MCF 10A (cell line): ENCODE data around the gene OOSP1. TPM values are rescaled to one million over a fixed set of nuclear protein-coding genes. Genes with fewer than 3 reads are reported as not detected.

Source experiments
- BruUV-seq: library from RNA; stranded (reverse); fragments of 400-500 nt; replicated peaks from 2 replicates; lab custom pipeline; 2021; lab: Mats Ljungman, UMichigan
- CTCF ChIA-PET: fragments of 300-600 bp; sonication (Branson Sonifier 250); formaldehyde crosslinking; extraction: SDS; loops from one replicate; lab custom pipeline; 2021; ENCODE audit warnings: antibody characterized with exemption, inconsistent platforms; lab: Yijun Ruan, JAX
- POLR2A ChIA-PET: fragments of 300-600, 350-650 bp; sonication (Branson Sonifier 250); formaldehyde crosslinking; extraction: SDS; loops from one replicate; lab custom pipeline; 2020; ENCODE audit warnings: antibody characterized with exemption, inconsistent platforms; lab: Yijun Ruan, JAX
- DNase-seq: peaks from one replicate; pipeline ENCODE4 v3.0.0-alpha.2; 2018; ENCODE audit not compliant: unreplicated experiment
- H3K27ac Mint-ChIP-seq: one replicate; pipeline ENCODE4 v1.8.0; 2022; ENCODE audit warnings: mild to moderate bottlenecking, low read depth, mixed read lengths; ENCODE audit not compliant: unreplicated experiment
- H3K27me3 Mint-ChIP-seq: one replicate; pipeline ENCODE4 v1.8.0; 2022; ENCODE audit warnings: mixed read lengths; ENCODE audit not compliant: insufficient read depth, unreplicated experiment
- H3K36me3 Mint-ChIP-seq: one replicate; pipeline ENCODE4 v1.8.0; 2022; ENCODE audit warnings: mild to moderate bottlenecking, moderate library complexity, mixed read lengths; ENCODE audit not compliant: insufficient read depth, unreplicated experiment
- H3K4me1 Mint-ChIP-seq: one replicate; pipeline ENCODE4 v1.8.0; 2022; ENCODE audit warnings: mixed read lengths; ENCODE audit not compliant: insufficient read depth, unreplicated experiment
- H3K4me3 Mint-ChIP-seq: one replicate; pipeline ENCODE4 v1.8.0; 2022; ENCODE audit warnings: mild to moderate bottlenecking, moderate library complexity, mixed read lengths; ENCODE audit not compliant: unreplicated experiment
- H3K9me3 Mint-ChIP-seq: one replicate; pipeline ENCODE4 v1.8.0; 2022; ENCODE audit warnings: mixed read lengths; ENCODE audit not compliant: unreplicated experiment
- intact Hi-C: fragments of 100-400 bp; cut with micrococcal nuclease; formaldehyde crosslinking; loops from 2 replicates; pipeline ENCODE4 v1.14.1; 2022
- total RNA-seq: library from RNA; stranded (reverse); gene quantifications from 2 replicates; pipeline ENCODE4 v1.2.3, GENCODE V29; 2022
- TF ChIP-seq, protein P1 (sequence below): fragments of 200-600 bp; IDR thresholded peaks from one replicate; pipeline ENCODE4 v1.8.0; 2022; ENCODE audit warnings: antibody characterized with exemption, mild to moderate bottlenecking; ENCODE audit not compliant: unreplicated experiment

Gene OOSP1
- total RNA-seq, 1 experiment from 2014 or later: not detected

DNA sequence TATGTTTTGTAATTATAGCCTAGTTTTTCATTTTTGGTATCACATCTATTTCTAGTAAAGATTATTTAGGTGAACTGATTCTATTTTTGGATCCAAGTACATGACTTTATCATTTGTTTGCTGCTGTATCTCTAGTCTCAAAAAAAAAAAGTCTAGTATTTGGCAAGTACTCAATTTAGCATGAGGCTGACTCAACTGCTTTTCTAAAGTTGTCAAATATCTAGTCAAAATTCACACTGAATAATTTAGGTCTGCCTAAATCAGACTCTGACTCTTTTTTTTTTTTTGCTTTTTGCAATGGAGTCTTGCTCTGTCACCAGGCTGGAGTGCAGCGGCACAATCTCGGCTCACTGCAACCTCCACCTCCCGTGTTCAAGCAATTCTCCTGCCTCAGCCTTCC is 28.0 kb downstream of the OOSP1 start:
- no peak overlapping the region for H3K27ac Mint-ChIP-seq
- peaks cover 10% of the 10 kb centered on the region for H3K27me3 Mint-ChIP-seq
- TF ChIP-seq, protein P1, sequence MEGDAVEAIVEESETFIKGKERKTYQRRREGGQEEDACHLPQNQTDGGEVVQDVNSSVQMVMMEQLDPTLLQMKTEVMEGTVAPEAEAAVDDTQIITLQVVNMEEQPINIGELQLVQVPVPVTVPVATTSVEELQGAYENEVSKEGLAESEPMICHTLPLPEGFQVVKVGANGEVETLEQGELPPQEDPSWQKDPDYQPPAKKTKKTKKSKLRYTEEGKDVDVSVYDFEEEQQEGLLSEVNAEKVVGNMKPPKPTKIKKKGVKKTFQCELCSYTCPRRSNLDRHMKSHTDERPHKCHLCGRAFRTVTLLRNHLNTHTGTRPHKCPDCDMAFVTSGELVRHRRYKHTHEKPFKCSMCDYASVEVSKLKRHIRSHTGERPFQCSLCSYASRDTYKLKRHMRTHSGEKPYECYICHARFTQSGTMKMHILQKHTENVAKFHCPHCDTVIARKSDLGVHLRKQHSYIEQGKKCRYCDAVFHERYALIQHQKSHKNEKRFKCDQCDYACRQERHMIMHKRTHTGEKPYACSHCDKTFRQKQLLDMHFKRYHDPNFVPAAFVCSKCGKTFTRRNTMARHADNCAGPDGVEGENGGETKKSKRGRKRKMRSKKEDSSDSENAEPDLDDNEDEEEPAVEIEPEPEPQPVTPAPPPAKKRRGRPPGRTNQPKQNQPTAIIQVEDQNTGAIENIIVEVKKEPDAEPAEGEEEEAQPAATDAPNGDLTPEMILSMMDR: no peak
- no peaks in the 10 kb centered on the region for H3K36me3 Mint-ChIP-seq
- ChIA-PET POLR2A (no interaction called here), CTCF (no interaction called here)
- no peaks in the 10 kb centered on the region for H3K9me3 Mint-ChIP-seq
- no peak overlapping the region for H3K4me3 Mint-ChIP-seq
- no peak for DNase-seq
- no peaks in the 10 kb centered on the region for H3K4me1 Mint-ChIP-seq
- intact Hi-C loops: no loop called here
- no TSS peak for BruUV-seq

DNA sequence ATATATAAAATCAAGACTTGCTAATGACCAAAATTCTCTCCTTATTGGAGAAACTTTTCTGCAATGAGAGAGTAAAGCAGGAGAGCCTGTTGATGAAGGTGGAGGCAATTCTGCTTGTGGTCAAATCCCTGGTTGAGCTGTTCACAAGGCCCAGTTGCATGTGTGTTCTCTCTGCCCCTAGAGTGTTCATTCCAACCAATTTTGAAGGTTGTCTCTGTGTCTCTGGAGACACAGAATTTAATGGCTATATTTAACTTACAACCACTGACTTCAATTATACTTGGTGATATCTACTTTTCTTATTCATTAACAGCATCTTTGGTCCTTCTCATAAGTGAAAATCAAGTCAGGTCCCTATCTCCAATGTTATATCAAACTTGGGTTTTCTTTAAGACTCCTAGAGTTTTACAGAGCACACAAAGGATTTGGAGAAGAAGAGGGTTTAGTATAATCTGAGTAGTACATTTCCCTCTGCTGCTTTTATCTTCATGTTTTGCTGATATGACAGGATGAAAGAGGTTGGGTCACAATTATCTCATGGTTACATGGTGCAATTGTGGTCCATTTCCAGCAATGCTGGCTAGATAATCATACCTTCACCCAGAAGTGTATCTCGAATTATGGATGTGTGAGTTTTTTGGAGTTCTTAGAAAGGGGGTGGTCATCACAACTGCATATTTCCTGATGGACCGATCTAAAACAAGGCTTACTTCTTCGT is 29.6 kb downstream of the OOSP1 start:
- intact Hi-C loops: no loop called here
- no peak overlapping the region for H3K4me3 Mint-ChIP-seq

DNA sequence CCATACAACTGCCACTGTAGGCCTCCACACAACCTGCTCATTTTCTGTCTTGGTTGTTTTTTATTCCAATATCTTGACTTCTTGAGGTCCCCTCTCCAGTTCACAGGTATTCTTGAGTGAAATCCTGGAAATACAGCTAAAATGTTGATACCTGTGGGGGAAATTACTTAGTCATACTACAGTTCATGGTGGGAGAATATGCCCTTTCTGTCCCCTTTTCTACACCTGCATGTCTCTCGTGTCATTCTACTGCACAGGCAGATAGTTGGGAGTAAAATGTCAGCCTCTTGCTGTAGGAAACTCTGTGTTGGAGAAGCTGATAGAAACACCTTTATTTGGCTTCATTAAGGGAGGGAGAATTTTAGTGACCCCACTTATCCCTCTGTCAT is 30.2 kb downstream of the OOSP1 start:
- Mint-ChIP-seq H3K27ac (no peak overlapping the region), H3K4me3 (no peak overlapping the region), H3K27me3 (peaks cover 10% of the 10 kb centered on the region), H3K36me3 (no peaks in the 10 kb centered on the region), H3K4me1 (no peaks in the 10 kb centered on the region), H3K9me3 (no peaks in the 10 kb centered on the region)
- POLR2A ChIA-PET: interaction anchor here (0.5 kb wide), 1 partner anchor 11 kb away, joined by 3 read pairs; no protein-coding TSS in a partner anchor
- no peak for DNase-seq
- CTCF ChIA-PET: interaction anchor here (0.7 kb wide), 1 partner anchor 1783 kb away, joined by 4 read pairs; no protein-coding TSS in a partner anchor
- no TSS peak for BruUV-seq
- TF ChIP-seq, protein P1: no peak
- intact Hi-C loops: no loop called here

More for the DNA sequence above, 29.6 kb downstream of the OOSP1 start:
- CTCF ChIA-PET: no interaction called here
- peaks cover 10% of the 10 kb centered on the region for H3K27me3 Mint-ChIP-seq
- no peaks in the 10 kb centered on the region for H3K9me3 Mint-ChIP-seq
- H3K27ac Mint-ChIP-seq: no peak overlapping the region
- DNase-seq: no peak
- H3K36me3 Mint-ChIP-seq: no peaks in the 10 kb centered on the region
- TF ChIP-seq, protein P1: no peak
- H3K4me1 Mint-ChIP-seq: no peaks in the 10 kb centered on the region
- POLR2A ChIA-PET: interaction anchor here (0.5 kb wide), 1 partner anchor 12 kb away, joined by 3 read pairs; no protein-coding TSS in a partner anchor
- no TSS peak for BruUV-seq

DNA sequence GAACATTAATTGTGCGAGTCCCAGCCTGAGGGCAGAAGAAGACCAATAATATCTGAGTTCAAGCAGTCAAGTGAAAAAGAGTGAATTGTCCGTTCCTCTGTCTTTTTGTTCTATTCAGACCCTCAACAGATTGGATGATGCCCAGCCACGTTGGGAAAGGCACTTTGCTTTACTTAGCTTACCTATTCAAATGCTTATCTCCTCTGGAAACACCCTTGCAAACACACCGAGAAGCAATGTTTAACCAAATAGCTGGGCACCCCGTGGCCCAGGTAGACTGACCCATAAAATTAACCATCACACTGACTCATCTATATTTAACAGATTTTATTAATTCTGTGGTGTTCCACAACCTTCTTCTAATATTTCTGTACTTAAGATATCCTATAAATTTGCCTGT is 34.9 kb downstream of the OOSP1 start:
- no peak for DNase-seq
- ChIA-PET POLR2A (no interaction called here), CTCF (interaction anchor here (0.7 kb wide), 1 partner anchor 13 kb away, joined by 3 read pairs; no protein-coding TSS in a partner anchor)
- H3K4me3 Mint-ChIP-seq: no peak overlapping the region
- no peaks in the 10 kb centered on the region for H3K4me1 Mint-ChIP-seq
- TF ChIP-seq, protein P1: no peak
- no peaks in the 10 kb centered on the region for H3K36me3 Mint-ChIP-seq
- H3K9me3 Mint-ChIP-seq: no peaks in the 10 kb centered on the region
- BruUV-seq: no TSS peak
- intact Hi-C loops: no loop called here
- H3K27me3 Mint-ChIP-seq: peaks cover 3% of the 10 kb centered on the region
- no peak overlapping the region for H3K27ac Mint-ChIP-seq
